ENCODE measurements around the gene PCSK5.

PCSK5 gene

DNA sequence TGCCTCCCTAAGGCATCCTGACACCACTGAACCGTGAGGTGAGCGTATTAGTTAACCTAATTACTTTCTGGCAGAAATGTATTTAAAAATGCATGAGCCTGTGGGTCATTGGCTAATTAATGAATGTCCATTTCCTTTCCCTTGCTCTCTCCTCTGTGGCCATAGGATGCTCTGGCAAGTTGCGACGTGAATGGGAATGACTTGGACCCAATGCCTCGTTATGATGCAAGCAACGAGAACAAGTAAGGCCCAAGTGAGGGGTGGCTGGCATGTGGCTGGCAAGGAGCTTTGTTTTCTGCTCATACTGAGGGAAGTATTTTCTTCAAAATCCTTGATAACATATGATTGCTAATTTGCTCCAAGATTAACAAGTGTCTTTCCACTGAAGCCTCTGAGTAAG lies 136.3 kb downstream of the PCSK5 start:
- no peaks in the 10 kb centered on the region for H3K9me3 ChIP-seq

DNA sequence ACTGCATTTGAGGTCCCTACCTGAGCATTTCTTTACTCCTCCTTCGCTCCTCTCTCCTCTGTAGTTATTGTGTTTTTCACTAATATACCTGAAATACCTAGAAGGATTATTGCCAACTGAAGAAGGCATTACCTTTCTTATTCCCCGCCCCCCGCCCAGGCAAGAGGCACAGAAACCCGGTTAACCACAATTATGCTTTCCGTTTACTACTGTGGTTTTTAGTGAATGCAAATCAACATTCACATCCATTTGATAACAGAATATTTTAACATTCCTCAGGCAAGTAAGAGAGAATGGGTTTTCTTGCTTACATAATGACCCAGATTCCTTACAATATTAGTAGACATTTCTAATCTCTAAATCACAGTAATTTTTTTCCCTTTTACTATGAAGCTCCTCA lies 136.9 kb downstream of the PCSK5 start:
- Histone ChIP-seq H3K4me1 (ENCODE audit: control insufficient read depth in 1 of 2, insufficient read depth in 1 of 2, low read depth in 1 of 2, low read length in 1 of 2) (peaks cover 11 to 18% of the 10 kb centered on the region in 2 experiments), H3K4me3 (ENCODE audit: low read depth in 1 of 2, low read length in 1 of 2) (no peak overlapping the region), H3K9me3 (no peaks in the 10 kb centered on the region), H3K27me3 (no peaks in the 10 kb centered on the region), H3K36me3 (no peaks in the 10 kb centered on the region), H3K27ac (no peak overlapping the region)
- TF ChIP-seq, protein P1, sequence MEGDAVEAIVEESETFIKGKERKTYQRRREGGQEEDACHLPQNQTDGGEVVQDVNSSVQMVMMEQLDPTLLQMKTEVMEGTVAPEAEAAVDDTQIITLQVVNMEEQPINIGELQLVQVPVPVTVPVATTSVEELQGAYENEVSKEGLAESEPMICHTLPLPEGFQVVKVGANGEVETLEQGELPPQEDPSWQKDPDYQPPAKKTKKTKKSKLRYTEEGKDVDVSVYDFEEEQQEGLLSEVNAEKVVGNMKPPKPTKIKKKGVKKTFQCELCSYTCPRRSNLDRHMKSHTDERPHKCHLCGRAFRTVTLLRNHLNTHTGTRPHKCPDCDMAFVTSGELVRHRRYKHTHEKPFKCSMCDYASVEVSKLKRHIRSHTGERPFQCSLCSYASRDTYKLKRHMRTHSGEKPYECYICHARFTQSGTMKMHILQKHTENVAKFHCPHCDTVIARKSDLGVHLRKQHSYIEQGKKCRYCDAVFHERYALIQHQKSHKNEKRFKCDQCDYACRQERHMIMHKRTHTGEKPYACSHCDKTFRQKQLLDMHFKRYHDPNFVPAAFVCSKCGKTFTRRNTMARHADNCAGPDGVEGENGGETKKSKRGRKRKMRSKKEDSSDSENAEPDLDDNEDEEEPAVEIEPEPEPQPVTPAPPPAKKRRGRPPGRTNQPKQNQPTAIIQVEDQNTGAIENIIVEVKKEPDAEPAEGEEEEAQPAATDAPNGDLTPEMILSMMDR (IDR thresholded peaks at IDR 0.05), result no peak

More for the DNA sequence above, 136.3 kb downstream of the PCSK5 start:
- Histone ChIP-seq H3K4me3 (ENCODE audit: low read depth in 1 of 2, low read length in 1 of 2) (no peak overlapping the region), H3K4me1 (ENCODE audit: control insufficient read depth in 1 of 2, insufficient read depth in 1 of 2, low read depth in 1 of 2, low read length in 1 of 2) (peaks cover 11 to 18% of the 10 kb centered on the region in 2 experiments), H3K36me3 (no peaks in the 10 kb centered on the region), H3K27ac (no peak overlapping the region), H3K27me3 (no peaks in the 10 kb centered on the region)
- TF ChIP-seq, protein P1 (IDR thresholded peaks at IDR 0.05), result no peak

DNA sequence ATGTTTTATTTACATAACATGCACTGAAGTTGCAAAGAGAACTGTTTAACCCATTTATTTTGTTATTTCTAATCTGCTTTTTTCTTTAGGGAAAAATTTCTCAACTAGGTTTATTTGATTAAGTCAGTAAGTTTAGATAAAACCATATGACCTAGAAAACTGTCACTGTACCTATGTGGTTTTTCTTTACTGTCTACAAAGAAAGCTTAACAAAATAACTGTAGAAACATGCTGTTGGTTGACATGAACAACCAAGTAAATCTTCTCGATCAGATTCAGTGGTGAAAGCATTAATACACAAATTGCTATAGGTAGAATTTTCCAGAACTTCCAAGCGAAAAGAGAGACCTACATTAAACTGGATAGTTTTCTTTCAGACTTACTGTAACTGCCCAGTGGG lies 137.4 kb downstream of the PCSK5 start:
- TF ChIP-seq, protein P1 (IDR thresholded peaks at IDR 0.05), result no peak
- no peaks in the 10 kb centered on the region for H3K36me3 ChIP-seq
- no peaks in the 10 kb centered on the region for H3K27me3 ChIP-seq
- peaks cover 11 to 16% of the 10 kb centered on the region in 2 experiments for H3K4me1 ChIP-seq (ENCODE audit: control insufficient read depth in 1 of 2, insufficient read depth in 1 of 2, low read depth in 1 of 2, low read length in 1 of 2)
- H3K9me3 ChIP-seq, result no peaks in the 10 kb centered on the region
- no peak overlapping the region for H3K27ac ChIP-seq
- no peak overlapping the region for H3K4me3 ChIP-seq (ENCODE audit: low read depth in 1 of 2, low read length in 1 of 2)

DNA sequence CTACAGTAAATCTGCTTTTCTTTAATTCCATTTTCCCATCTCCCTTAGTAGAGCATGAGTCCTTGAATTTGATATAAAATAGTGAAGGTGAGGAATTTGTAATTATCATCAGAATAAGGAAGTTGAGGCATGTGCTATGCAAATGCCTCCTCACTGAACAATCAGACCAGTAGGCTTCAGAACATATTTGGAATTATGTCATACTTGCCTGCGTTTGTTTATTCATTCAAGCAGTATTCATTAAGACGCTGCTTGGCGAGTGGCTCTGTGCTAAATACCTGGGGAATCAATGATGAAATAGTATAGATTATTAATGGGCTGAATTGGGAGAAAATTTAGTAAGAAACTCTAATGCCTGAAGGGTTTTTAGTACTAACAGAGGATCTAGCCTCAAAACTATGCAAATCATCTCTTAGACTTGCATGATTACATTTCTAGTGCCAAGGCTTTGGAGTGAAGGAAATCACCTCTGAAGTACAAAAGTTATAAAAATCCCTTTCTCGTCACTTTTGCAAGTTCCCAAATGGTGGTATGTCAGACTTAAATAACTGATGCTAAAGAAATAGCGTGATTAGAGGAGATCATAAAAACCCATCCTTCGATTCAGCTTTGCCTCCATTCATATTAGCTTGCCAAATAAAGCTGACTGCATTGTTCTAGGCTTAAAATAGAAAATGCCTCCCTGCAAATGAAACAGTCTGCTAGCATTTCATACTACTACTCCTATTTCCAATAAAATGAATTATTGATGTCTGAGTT lies 141.7 kb downstream of the PCSK5 start:
- no peaks in the 10 kb centered on the region for H3K9me3 ChIP-seq
- H3K4me3 ChIP-seq (ENCODE audit: low read depth in 1 of 2, low read length in 1 of 2), result no peak overlapping the region
- no peaks in the 10 kb centered on the region for H3K36me3 ChIP-seq
- no peak overlapping the region for H3K27ac ChIP-seq
- no peaks in the 10 kb centered on the region for H3K27me3 ChIP-seq
- H3K4me1 ChIP-seq (ENCODE audit: control insufficient read depth in 1 of 2, insufficient read depth in 1 of 2, low read depth in 1 of 2, low read length in 1 of 2), result no peaks in the 10 kb centered on the region
- TF ChIP-seq, protein P1 (IDR thresholded peaks at IDR 0.05), result no peak

DNA sequence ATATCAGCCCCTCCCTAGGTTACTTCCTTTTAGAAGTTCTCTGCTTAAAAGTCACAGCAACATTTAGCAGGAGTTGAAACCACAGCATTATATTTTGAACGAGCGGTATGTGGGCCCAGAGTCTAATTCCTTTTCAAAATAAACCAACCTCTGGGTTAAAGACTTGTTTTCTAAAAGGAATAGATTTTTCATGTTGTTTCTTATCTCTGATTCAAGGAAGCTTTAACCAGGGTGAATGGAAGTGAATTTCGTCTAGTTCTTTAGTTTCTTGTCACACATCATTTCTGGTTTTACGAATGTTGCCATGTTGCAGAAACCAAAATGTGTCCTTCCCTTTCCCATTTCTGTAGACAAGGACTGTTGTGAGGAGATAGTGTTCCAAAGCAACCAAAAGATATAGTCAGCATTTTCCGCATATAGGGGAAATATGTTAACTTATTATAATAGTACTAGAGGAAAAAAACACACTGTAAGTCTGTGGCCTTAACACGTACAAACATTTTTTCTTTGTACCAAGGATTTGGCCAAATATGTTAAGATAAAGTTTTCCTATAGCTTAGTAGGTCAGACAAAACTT lies 142.4 kb downstream of the PCSK5 start:
- TF ChIP-seq, protein P1 (IDR thresholded peaks at IDR 0.05), result no peak
- H3K4me3 ChIP-seq (ENCODE audit: low read depth in 1 of 2, low read length in 1 of 2), result no peak overlapping the region
- no peaks in the 10 kb centered on the region for H3K4me1 ChIP-seq (ENCODE audit: control insufficient read depth in 1 of 2, insufficient read depth in 1 of 2, low read depth in 1 of 2, low read length in 1 of 2)
- no peaks in the 10 kb centered on the region for H3K27me3 ChIP-seq
- H3K36me3 ChIP-seq, result no peaks in the 10 kb centered on the region
- H3K9me3 ChIP-seq, result no peaks in the 10 kb centered on the region
- H3K27ac ChIP-seq, result no peak overlapping the region
